ENCODE data around the gene LAG3. TPM values are rescaled to one million over a fixed set of nuclear protein-coding genes. Genes with fewer than 3 reads are reported as not detected.

Gene LAG3
- total RNA-seq, 4 donors from 2014 or later = not detected

GRCh38 chr12:6745741-6746525, 26.4 kb upstream of the LAG3 start:
- in situ Hi-C loops (cut with MboI; ENCODE audit: low sequenced_read_pairs in 4 of 4) = no loop called here
- Histone ChIP-seq H3K4me1 (peaks cover 0 to 4% of the 10 kb centered on the region in 2 donors), H3K36me3 (peaks cover 2 to 45% of the 10 kb centered on the region in 2 donors), H3K27ac (peak overlapping the region; percentile 14 to 55 (median 50)), H3K27me3 (no peaks in the 10 kb centered on the region), H3K9me3 (no peaks in the 10 kb centered on the region), H3K4me3 (no peak overlapping the region)
- TF ChIP-seq CTCF (IDR thresholded peaks at IDR 0.05 in 4 of 5, conservative IDR thresholded peaks at IDR 0.05 in 1 of 5) = no peak
- TF ChIP-seq POLR2A (IDR thresholded peaks at IDR 0.05) = no peak
- no peak for DNase-seq
- intact Hi-C loops (cut with DNase I; ENCODE audit: low total_unique reads) = no loop called here
- no peak for ATAC-seq

DNA sequence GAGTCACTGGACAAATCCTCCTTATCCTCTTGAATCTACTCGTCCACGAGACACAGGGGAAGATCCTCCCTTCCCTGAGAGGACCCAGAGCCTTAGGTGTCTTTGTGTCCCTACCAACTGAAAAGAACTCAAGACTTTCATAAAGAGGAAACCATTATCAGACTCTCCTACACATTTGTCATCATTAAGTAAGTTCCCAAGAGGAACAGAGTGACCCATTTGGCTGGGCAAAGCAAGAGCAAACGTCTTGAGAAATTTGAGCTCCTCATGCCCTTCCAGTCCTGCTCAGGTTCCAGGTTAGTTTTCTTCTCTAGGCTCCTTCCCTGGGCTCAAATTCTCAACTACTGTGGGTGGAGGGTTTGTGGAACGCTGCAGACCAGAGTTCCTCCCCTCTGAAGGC, 25.1 kb upstream of the LAG3 start:
- TF ChIP-seq POLR2A (IDR thresholded peaks at IDR 0.05) = no peak
- no peak for TF ChIP-seq CTCF (IDR thresholded peaks at IDR 0.05 in 4 of 5, conservative IDR thresholded peaks at IDR 0.05 in 1 of 5)
- in situ Hi-C loops (cut with MboI; ENCODE audit: low sequenced_read_pairs in 4 of 4) = no loop called here
- Histone ChIP-seq H3K27me3 (no peaks in the 10 kb centered on the region), H3K27ac (peak overlapping the region in 3 of 4 donors; percentile 48 to 55 (median 52)), H3K4me1 (peaks cover 6 to 11% of the 10 kb centered on the region in 2 donors), H3K36me3 (peaks cover 2 to 56% of the 10 kb centered on the region in 2 donors), H3K9me3 (no peaks in the 10 kb centered on the region), H3K4me3 (no peak overlapping the region)
- ATAC-seq (peak; percentile 44 to 79), DNase-seq (no peak)
- intact Hi-C loops (cut with DNase I; ENCODE audit: low total_unique reads) = no loop called here

DNA sequence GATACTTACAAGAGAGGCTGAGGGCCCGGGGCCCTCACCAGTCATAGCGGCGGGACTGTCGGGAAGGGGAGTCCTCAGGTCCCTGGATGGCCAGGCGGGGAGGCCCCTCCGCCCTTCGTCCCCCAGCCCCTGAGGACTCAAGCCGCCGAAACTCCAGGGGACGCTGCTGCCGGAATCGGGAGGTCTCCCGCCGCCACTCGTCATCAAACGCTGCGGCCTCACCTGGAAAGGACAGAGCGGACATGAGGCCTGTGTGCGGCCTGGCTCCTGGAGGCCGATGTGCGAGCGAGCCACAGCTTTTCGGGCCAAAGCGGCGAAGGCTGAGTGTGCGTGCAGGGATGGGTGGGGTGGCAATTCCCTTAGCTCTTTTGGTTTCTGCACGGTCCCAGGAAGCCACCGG, 23.6 kb upstream of the LAG3 start:
- Histone ChIP-seq H3K4me3 (no peak overlapping the region), H3K27me3 (no peaks in the 10 kb centered on the region), H3K4me1 (peaks cover 10 to 14% of the 10 kb centered on the region in 2 donors), H3K36me3 (peaks cover 2 to 56% of the 10 kb centered on the region in 2 donors), H3K9me3 (no peaks in the 10 kb centered on the region), H3K27ac (no peak overlapping the region)
- DNase-seq = no peak
- intact Hi-C loops (cut with DNase I; ENCODE audit: low total_unique reads) (no loop called here), in situ Hi-C loops (cut with MboI; ENCODE audit: low sequenced_read_pairs in 4 of 4) (no loop called here)
- TF ChIP-seq CTCF (IDR thresholded peaks at IDR 0.05 in 4 of 5, conservative IDR thresholded peaks at IDR 0.05 in 1 of 5) (no peak), POLR2A (IDR thresholded peaks at IDR 0.05) (no peak)
- ATAC-seq = no peak

DNA sequence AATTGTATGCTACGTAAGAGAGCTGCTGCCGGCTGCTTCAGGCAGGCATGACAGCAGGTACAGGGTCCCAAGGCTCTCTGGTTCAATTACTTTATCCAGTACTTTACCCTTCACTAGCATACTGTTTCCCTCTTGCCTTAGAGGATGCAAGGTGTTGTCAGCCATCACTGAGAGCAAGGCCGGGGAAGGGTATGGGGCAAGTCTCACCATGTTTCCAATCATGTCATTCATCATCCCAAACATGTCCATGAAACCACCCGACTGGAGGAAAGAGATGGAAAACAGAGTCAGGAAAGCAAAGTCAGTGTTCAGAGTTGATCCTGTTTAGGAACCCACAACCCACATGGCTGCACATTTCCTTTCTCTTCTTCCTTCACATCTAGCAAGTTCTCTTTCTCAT, 21.8 kb upstream of the LAG3 start:
- in situ Hi-C loops (cut with MboI; ENCODE audit: low sequenced_read_pairs in 4 of 4) = no loop called here

More for the DNA sequence above, 21.8 kb upstream of the LAG3 start:
- no peaks in the 10 kb centered on the region for H3K27me3 ChIP-seq
- H3K27ac ChIP-seq = no peak overlapping the region
- ATAC-seq (no peak), DNase-seq (no peak)
- TF ChIP-seq CTCF (IDR thresholded peaks at IDR 0.05 in 4 of 5, conservative IDR thresholded peaks at IDR 0.05 in 1 of 5) = no peak
- TF ChIP-seq POLR2A (IDR thresholded peaks at IDR 0.05) = no peak
- H3K9me3 ChIP-seq = no peaks in the 10 kb centered on the region
- H3K4me3 ChIP-seq = no peak overlapping the region
- H3K36me3 ChIP-seq = peaks cover 2 to 56% of the 10 kb centered on the region in 2 donors
- peaks cover 10 to 16% of the 10 kb centered on the region in 2 donors for H3K4me1 ChIP-seq
- intact Hi-C loops (cut with DNase I; ENCODE audit: low total_unique reads) = loop anchor here (5.0 kb wide), 2 partner anchors 77 to 267 kb away; partner anchors contain the start of genes LPCAT3 and P3H3
